GM19351 (cell line): ENCODE results near the gene BTN3A1.
"Not testable (repeated sequence)": the region's sequence is repeated elsewhere in the genome, so short reads cannot be mapped to it uniquely, and the experiment has no call there.

Experiments used
- ATAC-seq: cut with Tn5 transposase; IDR thresholded peaks from one replicate; pipeline ENCODE4 v1.9.1; 2021; ENCODE audit warnings: mild to moderate bottlenecking, moderate library complexity; ENCODE audit not compliant: unreplicated experiment

The BTN3A1 gene

DNA sequence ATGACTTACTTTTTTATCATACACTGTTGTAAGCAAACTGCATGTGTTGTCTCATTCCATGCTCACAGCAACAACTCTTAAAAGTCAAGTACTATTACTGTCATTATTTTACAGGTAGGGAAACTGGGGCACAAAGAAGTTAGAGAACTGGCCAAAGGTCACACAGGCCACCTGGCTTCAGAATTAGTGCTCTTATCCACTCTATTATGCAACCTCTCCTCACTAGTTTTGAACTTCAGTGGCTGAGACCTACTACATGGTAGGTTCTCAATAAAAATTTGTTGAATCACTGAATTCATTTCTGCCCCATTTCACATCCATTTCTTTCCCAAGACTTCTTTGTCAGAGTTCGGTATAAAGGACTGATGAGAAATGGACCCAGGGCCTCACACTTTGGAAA is 35.9 kb downstream of the BTN3A1 start:
- no peak for ATAC-seq

DNA sequence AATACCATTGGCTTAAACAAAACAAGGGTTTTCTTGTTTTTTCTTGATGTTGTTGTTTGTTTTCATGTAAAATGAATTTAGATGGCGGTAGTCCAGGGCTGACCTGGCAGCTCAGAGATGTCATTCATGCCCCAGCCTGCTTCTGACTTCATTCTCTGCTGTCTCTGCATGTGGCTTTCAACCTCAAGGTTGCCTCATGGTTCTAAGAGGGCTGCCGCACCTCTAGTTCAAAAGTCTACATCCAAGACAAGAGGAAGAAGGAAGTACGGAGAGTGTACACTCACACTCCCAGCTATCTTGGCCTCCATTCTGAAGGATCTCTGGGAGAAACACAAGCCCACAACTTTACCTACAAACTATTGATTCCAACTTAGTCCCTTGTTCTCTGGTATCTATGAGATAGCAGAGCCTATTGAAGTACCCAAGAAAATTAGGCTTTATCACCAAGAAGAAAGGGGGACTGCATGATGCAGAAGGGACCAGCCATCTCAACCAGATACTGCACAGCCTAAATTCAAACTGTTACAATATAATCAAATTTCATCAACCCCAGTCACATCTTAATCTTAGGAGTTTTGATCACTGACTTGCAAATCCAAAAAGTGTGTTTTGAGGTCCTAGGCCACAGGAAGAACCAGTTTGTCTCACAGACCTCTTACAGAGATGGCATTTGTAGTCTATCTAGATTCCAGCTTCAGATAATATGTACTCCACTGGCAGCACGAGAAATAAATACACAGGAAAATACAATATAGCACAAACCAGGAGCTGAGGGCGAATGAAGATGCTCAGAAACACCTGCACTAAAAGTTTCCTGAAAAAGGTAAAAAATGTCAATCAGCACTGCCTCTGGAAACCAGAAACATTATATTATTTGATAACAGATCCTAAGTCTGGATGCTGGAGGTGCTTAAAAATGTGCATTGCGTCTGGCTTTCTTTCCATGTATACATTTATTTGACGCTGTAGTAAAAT is 37.4 kb downstream of the BTN3A1 start:
- no peak for ATAC-seq

DNA sequence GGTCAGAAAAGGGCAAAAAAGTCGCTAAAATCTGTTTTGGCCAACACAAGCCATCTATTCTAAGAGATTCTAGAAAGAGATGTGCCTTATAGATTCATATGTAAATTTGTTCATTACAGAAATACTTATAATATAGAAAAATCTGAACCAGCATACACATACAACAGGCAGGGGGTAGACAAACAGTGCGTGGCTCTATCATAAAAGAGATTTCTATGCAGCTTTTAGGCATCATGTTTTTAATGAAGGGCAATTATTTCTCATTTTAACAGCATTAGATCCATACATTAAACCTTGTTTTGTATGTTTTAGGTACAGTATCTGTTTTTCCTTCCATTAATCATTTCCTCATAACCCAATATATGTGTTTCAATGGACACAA is 38.9 kb downstream of the BTN3A1 start:
- no peak for ATAC-seq

DNA sequence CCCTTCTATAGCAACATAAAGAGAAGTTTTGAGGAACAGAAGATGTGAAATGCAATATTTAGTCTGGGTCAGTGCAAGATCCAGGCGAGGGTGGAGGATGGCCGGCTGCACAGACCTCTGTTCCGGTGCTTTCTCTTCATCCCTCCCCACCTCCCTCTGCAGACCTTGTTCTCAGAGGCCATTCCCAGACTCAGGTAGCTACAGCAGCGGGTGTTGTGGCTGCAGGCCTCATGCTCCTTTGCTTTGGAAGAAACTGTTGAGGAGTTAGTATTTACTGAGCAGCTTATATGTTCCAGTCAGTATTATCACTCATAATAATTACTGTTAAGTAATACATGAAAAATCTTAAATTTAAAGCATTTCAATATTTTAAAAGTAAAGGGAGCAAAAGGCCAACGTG is 39.9 kb downstream of the BTN3A1 start:
- ATAC-seq = no peak

DNA sequence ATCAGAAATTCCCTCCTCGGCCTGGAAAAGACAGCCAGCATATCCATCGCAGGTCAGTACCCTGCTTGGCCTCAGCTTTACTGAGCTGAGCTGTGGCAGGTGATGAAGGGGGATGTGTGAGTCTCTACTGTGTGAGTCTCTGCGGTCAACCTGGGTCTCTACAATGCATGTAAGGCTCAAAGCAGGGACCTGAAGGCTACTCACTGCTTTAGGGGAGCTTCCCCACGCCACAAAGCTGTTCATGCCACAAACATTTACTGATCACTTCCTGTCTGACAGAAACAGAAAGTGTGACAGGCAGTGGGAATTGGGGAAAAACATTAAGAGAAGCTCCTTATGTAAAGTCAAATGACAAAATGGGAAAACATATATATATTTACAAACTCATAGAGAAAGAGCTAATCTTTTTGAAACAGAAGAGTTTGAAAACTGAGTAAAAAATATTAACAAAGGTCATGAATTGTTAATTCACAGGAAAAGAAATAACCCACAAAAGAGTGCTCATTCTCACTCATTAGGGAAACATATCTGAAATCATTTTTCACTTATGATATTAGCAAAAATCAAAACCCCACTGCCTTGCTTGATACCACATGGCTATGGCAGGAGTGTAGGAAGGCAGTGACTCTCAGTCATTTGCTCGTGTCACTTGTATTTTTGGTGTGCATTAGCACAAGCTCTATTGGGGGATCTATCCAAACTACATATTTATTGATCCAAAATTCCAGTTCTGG is 44.0 kb downstream of the BTN3A1 start:
- ATAC-seq = no peak

DNA sequence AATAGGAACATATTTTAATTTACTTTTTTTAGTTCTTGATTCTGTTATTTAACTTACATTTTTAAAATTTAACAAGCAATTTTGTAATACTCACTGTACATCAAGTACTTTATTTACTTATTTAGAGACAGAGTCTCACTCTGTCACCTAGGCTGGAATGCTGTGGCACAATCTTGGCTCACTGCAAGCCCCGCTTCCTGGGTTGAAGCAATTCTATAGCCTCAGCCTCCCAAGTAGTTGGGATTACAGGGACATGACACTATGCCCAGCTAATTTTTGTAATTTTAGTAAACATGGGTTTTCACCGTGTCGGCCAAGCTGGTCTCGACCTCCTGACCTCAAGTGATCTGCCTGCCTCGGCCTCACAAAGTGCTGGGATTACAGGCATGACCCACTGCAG is 45.2 kb downstream of the BTN3A1 start:
- no peak for ATAC-seq

DNA sequence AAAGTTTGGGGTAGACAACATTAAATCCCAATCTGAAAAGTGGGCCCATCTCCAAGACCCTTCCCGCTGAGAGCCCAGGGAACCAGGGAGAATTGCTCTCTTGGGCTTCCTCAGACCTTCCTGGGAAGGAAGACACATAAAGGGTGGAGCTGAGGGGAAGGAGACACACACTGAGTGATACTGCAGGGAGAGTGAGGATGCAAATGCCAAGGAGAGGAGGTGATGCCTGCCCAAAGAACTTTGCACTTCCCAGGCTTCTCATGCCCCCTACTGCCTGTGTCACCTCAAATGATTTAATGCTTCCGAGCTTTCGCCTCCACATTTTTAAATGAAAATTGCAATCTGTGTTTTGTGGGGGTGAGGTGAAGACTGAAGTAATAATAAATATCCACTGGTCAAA is 48.2 kb downstream of the BTN3A1 start:
- no peak for ATAC-seq

DNA sequence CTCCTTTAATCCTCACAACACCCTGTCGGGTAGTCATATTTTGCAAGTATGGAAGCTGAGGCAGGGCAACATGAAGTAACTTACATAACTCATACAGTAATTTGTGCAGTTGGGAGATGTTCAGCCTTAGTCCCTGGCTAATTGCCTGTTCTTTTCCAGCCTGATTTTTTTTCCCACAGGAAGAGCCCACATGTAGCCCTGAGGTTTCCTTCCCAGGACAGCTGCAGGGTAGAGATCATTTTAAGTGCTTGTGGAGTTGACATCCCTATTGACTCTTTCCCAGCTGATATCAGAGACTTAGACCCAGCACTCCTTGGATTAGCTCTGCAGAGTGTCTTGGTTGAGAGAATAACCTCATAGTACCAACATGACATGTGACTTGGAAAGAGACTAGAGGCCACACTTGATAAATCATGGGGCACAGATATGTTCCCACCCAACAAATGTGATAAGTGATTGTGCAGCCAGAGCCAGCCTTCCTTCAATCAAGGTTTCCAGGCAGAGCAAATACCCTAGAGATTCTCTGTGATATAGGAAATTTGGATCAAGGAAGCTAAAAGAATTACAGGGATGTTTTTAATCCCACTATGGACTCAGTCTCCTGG is 50.7 kb downstream of the BTN3A1 start:
- no peak for ATAC-seq

DNA sequence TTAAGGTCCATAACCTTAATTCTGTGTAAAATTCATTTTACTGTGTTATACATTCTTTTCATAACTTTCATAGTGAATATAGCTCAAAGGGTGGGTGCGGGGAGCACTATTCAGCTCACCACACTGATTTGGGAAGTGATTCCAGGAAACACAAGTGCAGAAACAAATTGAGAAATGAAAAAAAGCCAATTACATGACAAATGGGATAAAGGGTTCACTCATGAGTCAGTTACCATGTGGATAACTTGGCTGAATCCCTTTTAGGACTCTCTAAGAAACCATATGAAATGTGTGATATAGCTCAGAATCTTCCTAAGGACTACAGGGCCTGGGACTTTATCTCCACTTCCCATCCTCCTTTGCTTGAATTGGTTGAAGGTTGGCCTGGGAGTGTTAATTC is 52.6 kb downstream of the BTN3A1 start:
- no peak for ATAC-seq

DNA sequence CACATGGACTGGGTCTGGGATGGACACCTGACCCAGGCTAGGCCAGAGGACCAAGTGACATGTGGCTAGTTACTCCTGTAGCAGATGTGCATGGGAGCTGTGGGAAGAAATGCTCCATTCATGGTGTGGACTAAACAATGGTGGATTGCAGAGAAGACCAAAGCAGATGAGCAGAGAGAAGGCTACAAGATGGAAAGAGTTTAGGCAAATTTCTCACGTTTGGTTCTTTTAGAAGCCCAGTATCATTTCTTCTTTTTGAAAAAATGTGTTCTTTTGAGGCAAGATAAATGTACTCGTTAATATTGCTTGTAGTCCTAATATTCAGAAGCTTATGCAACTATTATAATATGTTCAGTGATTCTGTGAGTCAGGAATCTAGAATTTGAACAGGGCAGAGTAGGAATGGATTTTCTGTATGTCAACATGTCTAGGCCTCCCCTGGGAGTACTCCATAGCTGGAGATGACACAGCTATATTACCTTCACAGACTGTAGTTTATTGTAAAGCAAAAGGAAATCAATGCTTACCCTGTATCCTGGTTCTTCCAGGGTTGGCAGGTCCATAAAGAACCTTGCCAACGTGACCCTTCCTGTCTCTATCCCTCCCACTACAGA is 53.4 kb downstream of the BTN3A1 start:
- ATAC-seq = no peak

DNA sequence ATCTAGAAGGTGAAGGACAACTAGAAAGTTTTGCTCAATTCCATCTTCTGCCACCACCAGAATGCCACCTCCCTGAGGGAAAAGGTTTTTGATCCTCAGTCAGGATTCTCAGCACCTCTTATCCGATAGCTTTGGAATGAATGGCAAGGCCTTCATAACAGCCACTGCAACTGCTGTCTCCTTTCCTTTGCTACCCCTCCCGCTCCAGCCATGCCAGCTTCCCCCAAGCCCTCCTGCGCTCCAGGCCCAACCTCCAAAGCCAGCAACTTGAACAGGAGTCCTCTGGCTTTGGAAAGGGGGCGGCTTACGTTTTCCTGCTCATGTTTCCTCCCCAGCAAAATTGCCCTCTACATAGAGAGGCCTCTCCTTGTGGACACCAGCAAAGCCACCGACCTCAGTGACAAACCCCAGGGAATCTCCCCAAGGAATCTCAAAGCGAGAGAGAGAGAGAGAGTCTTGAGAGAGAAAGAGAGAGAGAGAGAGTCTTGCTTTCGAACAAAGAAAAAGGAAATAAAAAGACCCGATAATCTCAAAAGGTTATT is 55.3 kb downstream of the BTN3A1 start:
- peak; percentile 21 for ATAC-seq

DNA sequence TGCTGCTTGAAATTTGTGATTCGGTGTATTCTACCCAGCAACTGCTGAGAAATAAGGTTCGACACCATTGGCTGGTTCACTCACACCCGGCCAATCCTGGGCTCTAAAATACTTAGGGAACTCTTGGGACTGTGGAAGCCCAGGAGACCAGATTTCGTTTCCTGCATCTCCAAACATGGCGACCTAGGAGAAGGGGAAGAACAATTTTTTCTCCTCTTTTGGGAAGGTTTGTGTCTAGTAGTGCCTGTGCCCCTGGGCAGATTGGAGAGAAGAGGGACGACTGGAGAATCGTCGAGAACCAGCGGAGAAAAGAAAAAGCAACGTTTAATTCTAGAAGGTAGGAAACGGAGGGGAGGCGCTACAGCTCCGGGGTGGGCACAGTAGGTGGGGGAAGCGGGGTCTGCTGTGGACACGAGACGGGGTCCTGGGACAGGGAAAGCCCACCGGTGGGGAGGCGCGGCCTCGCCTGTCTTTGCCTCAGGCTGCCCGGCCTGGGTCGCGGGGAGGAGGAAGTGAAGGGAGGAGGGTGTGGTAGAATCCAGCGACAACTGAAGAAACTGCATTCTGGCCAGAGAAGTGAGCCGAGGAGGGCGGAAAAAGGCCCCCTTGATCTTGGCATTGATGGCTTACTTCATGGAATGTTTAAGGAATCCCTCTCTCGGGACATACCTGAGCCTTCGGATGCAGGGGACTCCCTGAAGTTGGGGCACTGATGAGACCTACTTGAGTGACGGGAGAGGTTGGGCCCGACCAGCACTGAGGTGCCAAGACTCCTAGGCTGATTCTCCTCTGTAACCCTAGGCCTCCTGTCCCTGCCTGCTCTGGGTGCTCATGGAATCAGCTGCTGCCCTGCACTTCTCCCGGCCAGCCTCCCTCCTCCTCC is 56.0 kb downstream of the BTN3A1 start, which contains the start of gene BTN2A1:
Gene BTN2A1 (plus strand): TSS at position 150 of the 883 bp plus-strand sequence. CDS start 682 bp downstream, at position 832.
- peak; percentile 98 for ATAC-seq

DNA sequence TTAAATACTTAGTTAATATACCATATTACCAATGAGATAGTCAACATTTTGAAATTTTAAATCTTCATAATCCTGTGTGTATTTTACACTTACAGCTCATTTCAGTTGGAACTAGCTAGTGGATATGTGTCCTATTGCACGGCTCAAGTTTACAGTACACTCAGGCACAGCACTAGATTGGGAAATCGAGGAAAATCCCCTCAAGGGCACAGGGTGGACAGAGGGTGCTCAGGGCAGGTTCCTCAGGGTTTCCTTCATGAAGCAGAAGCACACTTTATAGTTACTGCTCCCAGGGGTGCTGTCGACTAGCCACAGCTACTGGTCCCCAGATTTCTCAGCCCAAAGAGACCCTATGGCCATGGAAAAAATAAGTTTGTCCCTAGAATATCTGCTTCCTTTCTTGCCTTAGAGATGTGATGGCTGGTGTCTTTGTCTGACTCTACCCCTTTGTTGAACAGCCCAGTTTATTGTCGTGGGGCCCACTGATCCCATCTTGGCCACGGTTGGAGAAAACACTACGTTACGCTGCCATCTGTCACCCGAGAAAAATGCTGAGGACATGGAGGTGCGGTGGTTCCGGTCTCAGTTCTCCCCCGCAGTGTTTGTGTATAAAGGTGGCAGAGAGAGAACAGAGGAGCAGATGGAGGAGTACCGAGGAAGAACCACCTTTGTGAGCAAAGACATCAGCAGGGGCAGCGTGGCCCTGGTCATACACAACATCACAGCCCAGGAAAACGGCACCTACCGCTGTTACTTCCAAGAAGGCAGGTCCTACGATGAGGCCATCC is 57.1 kb downstream of the BTN3A1 start:
- no peak for ATAC-seq

DNA sequence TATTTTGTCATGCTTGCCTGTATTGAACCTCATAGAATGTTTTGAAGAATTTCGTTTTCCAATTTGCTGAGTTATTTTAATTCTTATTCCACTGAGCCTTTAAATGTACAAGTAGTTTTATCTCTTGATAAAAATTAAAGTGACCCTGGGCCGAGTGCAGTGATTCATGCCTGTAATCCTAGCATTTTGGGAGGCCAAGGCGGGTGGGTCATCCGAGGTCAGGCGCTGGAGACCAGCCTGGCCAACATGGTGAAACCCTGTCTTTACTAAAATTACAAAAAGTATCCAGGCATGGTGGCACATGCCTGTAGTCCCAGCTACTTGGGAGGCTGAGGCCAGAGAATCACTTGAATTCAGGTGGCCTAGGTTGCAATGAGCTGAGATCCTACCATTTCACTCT is 59.3 kb downstream of the BTN3A1 start:
- ATAC-seq = not testable (repeated sequence)

DNA sequence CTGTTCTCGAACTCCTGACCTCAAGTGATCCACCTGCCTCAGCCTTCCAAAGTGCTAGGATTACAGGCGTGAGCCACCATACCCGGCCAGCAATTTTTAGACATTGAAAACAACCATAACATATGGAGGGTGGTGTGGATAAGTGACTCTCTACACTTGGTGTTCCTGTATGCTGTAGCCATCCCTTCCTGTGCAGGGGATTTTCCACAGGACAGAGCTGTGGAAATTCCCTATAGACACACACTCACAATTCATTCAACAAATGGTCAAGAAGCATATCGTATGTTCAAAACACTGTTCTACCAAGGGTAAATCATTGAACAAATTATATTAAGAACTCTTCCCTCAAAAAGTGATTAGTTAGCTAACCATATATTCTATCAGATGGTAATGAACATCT is 61.9 kb downstream of the BTN3A1 start:
- ATAC-seq = no peak

DNA sequence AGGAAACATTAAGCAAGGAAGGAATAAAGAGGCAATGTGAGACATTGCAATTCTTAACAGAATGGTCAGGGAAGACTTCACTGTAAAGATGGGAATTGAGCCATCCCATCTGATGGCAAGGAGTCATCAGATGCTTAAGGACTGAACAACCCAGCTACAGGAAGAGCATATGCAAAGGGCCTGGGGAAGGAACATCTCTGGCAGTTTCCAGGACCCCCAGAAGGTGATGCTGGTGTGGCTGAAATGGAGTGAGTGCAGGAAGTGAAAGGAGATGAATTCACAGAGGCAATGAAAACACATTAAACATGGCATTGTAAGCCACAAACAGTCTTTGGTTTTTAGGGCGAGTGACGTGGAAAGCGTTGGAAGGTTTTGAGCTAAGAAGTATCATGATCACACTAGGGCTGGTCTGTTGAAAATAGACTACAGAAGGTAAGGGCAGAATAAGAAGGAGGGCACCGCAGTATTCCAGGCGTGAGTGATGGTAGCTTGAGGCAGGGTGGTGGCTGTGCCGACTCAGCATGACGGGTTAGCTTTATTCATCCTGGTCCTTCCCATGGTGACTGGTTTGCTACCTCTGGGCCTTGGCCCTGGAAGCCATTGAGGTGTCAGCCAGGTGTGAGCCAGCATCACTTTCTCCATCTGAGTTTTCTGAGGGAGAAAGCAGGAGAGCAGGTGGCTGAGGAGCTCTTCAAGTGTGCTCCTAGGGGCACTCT is 62.5 kb downstream of the BTN3A1 start:
- ATAC-seq = no peak
